Endometrium (tissue), 2 donors: Measurements from ENCODE around the gene TFAP2A.

Experiments
- FAIRE-seq: peaks from 2 replicates; lab custom pipeline; 2012; peaks lifted over from hg19 to GRCh38; lab: Jason Lieb, UNC
- donor health status: control.
- donor health status: control.

The TFAP2A gene

DNA sequence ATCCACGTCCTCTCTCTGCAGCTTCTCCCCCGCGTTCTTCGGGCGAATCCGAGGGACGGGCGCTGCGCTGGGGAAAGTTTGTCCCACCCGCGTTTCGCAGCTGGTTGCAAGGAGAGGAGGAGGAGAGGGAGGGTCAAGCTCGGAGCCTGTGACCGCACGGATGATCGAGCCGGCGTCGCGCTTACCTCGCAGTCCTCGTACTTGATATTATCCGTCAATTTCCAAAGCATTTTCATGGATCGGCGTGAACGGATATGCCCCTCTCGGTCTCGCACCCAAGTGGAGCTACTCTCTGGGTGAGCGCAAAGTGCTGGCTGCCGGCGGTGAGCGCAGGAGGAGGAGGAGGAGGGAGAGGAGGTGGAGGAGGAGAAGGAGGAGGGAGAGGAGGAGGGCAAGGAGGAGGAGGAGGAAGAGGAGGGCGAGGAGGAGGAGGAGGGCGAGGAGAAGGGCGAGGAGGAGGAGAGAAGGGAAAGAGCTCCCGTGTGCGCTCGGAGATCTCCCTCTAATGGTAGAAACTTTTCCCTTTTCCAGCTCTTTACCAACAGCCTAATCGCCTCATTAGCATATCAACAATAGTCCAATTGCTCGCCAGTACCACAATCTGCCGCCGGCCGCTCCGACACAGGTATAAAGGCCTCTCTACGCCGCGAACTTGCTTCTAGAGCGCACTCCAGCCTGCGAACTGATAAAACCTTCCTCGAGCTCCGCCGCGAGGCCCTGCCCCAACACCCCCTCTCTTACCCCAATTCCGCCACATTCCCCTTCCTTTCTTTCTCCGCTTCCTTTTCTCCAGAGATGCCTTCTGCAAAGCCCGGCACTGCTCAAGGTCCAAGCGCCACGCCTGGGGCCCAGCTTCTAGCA lies at the start of gene TFAP2A:
TSS of gene TFAP2A (minus strand) at position 319 of the 861 bp plus-strand sequence. CDS start at position 236, 83 bp downstream.
- FAIRE-seq, result no peak

DNA sequence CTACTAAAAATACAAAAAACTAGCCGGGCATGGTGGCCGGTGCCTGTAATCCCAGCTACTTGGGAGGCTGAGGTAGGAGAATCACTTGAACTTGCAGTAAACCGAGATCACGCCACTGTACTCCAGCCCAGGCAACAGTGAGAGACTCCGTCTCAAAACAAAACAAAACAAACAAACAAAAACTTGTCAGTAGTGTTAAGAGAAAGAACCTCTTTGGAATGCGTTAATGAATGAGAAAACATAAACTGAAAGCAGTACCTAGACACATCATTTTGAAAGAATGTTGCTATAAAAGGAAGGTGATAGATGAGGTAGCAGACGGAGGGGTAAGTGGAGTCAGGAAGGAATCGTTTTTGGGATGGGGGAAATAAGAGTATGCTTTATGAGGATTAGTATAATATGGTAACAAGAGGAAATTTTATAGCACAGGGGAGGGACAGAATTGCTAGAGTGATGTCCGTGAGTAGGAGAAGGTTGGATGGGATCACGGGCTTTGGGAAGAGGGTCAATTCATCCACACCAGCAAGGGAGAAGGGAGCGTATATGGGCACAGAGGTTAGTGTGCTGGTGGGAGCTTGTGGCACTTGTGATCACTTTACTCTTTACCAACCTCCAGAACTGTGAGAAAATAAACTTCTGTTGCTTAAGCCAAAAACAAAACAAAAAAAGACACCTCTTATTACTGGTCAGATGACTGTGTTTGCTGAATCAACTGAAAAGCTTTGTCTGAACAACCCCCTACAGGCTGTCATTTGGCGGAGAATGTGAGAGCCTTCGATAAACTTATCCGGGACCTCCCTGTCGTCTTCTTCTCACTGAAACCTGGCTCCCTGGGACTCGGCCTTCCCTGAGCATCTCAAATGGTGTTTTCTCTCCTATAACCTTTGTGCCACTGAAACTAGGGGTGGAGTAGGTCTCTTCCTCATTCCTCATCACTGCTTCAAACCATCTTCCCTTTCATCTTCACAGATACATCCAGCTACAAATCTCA lies 48.9 kb upstream of the TFAP2A start:
- no peak for FAIRE-seq

DNA sequence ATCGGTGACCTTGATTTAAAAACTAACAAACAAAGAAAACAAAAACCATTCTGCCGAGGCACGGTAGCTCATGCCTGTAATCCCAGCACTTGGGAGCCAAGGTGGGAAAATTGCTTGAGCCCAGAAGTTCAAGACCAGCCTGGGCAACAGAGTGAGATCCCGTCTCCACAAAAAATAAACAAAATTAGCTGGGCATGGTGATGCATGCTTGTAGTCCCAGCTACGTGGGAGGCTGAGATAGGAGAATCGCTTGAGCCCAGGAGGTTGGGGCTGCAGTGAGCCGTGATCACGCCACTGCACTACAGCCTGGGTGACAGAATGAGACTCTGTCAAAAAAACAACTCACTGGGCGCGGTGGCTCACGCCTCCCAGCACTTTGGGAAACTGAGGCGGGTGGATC lies 48.2 kb upstream of the TFAP2A start:
- FAIRE-seq, result no peak

DNA sequence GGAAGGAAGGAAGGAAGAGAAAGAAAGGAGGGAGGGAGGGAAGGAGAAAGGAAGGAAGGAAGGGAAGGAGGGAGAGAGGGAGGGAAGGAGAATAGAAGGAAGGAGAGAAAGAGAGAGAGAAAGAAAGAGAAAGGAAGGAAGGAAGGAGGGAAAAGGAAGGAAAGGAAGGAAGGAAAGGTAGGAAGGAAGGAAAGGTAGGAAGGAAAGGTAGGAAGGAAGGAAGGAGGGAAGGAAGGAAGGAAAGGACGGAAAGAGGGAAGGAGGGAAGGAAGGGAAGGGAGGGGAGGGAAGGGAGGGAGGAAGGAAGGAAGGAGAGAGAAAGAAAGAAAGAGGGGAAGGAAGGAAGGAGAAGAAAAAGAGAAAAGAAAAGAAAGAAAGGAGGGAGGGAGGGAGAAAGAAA lies 47.0 kb upstream of the TFAP2A start:
- no peak for FAIRE-seq

DNA sequence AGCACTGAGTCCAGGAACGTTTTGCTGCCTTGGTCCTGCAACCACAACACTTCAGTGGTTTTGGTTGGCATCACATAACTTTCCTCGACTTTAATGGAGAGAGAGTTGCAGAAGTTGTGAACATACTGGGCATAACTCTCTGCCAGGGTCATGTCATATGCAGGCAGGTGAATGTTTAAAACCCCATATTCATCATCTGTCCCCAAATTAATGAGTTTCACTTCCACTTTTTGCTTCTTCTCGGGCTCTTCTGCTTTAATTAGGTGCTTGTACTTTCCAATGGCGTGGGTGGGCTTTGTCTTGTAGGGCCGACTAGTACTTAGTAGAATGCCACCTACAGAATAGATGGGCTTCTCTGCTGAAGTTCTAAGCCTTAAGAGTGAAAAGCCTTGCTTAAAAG lies 45.2 kb upstream of the TFAP2A start:
- no peak for FAIRE-seq

DNA sequence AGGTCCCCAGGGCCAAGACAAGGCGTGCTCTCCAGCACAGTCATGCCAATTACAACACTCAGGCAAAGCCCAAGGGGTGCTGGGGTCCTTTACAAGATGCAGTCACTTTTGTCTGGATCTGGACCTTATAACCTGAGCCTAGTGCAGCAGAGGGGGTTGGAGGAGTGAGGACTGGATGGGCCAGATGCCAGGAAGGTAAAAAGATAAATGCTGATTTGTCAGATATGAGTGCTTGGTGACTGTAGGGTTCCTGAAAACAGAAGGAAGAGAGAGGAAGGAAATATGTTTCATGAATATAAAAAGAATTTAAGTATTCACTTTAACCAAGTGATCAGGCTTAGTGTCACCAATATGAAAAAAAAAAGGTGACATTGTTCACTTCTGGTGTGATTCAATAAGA lies 43.4 kb upstream of the TFAP2A start:
- FAIRE-seq, result no peak

DNA sequence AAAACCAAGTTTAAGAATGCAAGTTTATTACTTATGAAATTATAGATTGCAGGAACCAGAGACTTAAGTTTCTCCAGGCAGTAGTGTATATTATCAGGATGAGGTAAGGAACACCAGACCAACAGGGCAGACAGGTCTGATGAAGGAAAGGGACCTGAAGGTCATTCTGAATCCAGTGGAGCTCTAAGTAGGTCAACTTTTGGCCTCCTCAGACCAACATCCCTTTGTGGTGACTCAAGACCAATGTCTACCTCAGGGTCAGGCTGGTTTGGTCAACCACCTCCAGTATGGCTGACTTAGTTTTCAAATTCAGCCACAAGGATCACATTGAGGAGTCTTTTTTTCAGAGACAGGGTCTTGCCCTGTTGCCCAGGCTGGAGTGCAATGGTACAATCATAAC lies 38.7 kb upstream of the TFAP2A start:
- FAIRE-seq, result no peak

DNA sequence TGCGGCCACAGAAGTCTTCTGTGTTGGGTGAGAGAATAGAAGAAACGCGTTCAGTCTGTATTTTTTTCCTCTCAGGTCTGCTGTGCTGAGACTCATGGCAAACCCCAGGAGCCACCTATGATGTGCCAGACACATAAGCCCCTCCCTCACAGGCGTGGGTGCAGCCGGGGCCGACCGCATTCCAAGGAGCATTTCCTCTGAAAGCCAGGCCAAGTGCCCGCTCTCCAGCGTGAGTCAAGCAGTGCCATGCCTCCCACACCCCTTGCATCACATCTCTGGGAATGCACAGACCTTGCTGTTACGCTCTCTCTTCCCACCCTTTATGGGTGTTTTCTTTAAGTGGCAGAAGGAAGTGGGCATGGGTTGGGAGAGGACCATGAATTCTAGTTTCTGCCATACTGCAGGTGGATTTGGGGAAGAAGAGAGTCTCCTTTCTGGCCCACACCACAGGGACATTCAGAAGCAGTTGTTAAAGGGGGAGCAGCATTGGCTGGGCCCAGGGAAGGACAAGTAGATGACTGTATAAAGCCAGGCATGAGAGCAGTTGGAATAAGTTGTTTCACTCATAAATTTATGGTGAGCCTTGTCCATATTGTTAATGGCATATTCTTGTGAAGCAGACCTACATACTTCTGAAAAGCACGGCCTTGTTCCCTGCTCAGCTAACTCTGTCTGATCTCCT lies 37.1 kb upstream of the TFAP2A start:
- FAIRE-seq, result no peak

DNA sequence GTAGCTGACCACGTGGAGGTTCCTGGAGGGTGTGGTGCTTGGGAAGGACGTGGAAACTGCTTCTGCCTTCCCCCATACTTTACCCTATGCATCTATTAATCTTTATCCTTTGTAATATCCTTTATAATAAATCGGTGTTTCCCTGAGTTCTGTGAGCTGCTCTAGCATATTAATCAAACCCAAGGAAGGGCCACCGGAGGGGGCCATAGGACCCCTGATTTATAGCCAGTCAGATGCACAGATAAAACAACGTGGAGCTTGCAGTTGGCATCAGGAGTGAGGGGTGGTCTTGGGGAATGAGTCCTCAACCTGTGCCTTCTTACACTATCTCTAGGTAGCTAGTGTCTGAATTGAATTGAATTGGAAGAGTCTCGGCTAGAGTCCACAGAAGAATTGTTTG lies 36.5 kb upstream of the TFAP2A start:
- no peak for FAIRE-seq

DNA sequence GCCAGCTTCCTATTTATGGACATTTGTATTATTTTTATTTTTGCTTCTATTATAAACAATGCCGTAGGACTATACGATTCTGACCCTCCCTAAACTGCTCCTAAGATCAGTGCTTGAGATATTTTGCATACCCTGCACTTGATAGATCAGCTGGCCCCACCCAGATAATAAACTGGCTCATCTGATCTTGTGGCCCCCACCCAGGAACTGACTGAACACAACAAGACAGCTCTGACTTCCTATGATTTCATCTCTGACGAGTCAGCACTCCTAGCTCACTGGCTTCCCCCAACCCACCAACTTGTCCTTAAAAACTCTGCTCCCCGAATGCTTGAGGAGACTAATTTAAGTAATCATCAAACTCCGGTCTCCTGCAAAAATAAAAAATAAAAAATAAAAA lies 34.9 kb upstream of the TFAP2A start:
- FAIRE-seq, result no peak

DNA sequence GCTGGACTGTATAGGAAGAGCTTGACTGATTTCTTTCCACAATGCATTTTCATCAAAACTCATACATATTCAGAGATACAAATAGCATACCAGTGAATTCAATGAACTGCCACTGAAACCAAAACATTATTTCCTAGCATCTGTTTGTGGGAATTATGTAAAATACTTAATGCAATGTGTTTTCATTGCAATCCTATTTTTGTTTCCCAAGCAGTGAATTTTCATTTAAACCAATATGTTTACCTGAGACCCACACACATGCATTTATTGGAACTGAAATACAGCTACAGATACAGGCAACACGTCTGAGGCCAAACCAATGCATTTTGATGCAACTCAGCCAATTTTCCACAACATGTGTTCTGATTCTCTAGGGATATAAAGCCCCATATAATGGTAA lies 33.2 kb upstream of the TFAP2A start:
- FAIRE-seq, result no peak

DNA sequence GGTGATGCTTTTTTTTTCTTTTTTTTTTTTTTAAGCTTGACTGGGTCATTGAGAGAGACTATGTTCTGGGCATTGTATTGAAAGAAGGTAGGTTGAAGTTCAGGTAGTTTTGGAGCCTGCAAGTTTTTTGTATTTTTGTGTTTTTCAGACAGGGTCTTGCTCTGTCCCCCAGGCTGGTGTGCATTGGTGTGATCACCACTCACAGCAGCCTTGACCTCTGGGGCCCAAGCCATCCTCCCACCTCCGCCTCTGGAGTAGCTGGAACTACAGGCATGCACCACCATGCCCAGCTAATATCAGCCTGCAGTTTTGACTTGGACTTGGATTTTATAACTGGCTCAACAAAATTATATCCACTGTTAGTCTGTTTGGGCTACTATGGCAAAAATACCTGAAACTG lies 31.7 kb upstream of the TFAP2A start:
- no peak for FAIRE-seq

DNA sequence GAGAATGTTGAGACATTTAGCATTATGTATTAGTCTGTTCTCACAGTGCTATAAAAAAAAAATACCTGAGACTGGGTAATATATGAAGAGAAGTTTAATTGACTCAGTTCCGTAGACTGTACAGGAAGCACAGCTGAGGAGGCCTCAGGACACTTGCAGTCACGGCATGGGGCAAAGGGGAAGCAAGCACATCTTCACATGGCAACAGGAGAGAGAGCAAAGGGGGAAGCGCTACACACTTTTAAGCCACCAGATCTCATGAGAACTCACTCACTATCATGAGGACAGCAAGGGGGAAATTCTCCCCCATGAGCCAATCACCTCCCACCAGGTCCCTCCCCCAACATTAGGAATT lies 26.8 kb upstream of the TFAP2A start:
- no peak for FAIRE-seq

DNA sequence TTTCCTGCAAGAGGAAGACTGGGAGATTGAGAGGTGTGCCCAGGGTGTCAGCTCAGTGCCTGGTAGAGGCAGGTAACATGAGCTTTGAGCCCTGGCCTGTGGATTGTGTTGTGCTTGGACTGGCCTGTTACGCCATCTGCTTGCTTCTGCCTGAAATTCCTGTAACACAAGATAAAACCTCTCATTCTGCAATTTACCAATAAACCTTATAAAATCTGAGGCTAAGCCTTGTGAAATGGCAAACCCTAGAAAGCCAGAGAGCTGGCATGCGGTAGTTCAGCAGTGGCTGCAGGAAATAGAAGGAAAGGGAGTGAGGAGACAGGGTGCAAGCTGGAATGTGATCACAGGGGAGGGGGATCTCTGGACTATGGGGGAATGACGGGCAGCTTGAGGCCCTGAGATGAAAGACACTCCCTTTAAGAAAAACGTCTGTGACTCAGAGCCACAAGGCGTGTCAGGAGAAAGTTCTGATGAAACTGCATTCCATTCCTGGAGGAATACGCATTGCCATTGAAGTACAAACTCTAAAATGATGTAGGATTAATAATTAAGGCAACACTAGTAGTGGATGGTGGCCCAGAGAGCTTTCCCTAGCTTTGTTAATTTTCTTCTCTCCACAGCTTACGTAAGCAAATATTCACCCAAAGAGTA lies 26.3 kb upstream of the TFAP2A start:
- FAIRE-seq, result no peak

DNA sequence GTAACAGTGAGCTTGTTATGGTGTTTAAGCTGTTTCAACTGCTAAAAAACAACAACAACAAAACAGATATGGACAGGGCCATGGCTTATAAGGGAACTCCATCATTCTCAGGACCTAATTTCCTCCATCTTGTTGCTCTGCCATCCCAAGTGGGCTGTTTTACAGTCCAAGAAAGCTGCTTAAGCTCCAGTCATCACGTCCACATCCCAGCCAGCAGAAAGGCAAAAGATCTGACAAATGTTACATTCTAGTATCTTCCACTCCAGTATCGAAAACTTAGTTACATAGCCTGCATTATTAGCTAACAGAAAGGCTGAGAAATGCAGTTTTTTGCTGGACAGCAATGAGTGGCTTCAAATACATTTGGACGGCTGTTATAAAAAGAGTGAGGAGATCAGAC lies 23.0 kb upstream of the TFAP2A start:
- FAIRE-seq, result no peak

DNA sequence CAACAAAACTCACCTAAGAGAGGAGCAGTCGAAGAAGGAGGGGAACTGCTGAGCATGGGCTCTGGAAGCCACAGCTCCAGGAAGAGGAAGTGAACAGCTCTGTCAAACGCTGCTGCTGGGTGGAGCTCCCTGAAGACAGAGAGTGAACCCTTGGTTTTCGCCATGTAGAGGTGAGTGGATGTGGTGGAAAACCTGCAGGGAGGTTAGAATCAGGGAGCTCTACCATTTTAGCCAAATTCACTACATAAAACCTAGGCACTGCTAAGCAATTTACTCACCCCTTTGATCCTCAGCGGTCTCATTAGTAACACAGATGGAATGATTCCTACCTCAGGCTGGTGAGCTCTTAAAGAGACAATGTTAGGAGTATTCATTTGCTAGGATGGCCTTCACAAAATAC lies 19.4 kb upstream of the TFAP2A start:
- no peak for FAIRE-seq

DNA sequence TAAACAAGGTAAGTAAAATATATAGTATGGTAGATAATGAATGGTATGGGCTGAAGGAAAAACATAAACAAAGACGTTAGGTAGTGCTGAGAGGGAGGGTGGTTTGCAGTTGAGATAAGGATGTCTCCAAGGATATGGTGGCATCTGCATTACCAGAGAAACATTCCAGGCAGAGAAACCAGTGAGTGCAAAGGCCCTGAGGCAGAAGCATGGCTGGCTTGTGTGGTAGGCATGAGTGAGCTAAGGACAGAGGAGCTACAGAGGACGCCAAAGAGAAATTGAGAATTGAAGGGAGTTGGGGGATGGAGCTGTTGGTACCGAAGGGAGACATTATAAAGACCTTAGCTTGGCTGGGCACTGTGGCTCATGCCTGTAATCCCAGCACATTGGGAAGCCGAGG lies 18.4 kb upstream of the TFAP2A start:
- FAIRE-seq, result no peak

DNA sequence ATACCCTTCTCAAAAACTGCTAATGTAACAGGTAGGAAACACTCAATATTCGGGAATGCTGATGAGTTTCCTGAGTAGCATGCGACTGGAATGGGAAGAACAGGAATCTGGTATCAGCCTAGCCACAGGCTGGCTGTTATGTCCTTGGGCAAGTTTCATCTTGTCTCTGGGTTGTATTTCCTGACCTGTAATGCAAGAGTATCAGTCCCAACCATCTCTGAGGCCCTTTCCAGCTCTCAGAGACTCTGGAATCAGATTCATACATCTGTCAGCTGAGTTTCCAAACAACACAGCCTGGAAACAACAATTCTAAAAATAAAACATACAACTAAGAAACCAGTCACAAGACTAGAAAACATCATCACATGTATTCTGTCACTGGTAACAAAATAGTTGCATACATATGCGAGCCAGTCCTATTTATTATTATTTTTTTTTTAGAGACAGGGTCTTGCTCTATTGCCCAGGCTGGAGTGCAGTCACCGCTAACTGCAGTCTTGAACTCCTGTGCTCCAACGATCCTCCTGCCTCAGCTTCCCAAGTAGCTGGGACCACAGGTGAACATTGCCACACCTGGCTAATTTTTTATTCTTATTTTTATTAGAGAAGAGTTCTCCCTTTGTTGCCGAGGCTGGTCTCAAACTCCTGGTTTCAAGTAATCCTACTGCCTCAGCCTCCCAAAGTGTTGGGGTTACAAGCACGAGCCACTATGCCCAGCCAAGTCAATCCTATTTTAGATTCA lies 16.7 kb upstream of the TFAP2A start:
- no peak for FAIRE-seq

DNA sequence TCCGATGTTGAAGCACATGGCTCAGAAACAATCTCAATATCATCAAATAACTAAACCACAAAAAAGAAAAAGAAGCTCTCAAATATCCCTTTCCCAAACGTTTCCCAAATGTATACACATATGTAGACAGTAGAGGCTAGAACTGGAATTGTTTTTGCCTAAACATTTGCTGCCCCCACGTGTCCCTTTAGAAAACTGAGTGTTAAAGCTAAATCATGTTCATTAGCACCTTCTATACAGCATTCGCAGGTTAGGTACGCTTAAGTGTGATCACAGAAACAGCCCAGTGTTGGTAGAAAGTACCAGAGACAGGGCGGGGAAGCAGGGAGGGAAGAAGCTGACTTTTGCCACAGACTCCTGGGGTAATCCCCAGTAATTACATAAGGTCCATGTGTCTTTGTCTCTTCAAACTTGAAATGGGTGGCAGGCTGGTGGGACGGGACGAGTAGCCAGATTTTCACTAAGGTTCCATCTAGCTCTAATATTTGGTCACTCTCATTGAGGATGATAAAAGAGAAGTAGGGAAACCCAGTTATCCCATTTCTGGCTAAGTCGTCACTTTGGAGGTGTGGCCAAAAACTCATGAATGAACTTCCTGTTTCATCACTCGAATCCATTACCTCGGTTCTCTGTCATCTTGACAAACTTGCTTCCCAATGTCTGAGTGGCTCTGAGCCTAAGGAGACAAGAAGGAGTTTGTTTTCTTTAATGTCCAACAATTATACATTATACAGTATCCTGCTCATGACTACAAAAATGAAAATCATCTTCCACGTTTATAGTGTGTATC lies 15.0 kb upstream of the TFAP2A start:
- no peak for FAIRE-seq

DNA sequence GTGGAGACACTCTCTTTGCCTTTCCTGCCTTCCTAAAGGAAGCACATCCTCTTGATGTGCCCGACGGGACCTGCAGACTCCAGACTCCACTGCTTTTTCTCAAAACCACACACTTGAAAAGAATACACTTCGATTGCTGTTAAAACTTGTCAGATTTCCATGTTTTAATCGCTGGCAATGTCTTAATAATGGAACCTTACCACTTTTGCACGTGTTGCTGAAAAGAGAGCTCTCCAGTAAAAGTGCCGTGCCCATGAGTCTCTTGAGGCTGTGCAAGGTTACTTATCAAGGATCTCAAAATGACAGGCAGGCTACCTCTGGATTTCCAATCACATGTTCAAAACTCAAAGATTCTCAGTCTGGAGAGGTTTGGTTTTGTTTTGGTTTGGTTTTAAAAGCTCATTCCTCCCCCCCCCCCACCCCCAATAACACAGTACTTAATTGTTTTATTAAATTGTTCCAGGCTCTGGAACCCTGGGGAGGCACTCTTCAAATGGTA lies 12.0 kb upstream of the TFAP2A start:
- FAIRE-seq, result no peak
